GM21717 (cell line): ENCODE results near the gene NDUFA11.
"Not testable (repeated sequence)": the region's sequence is repeated elsewhere in the genome, so short reads cannot be mapped to it uniquely, and the experiment has no call there.

ENCODE experiments used
- ATAC-seq: cut with Tn5 transposase; IDR thresholded peaks from one replicate; pipeline ENCODE4 v1.9.1; 2021; ENCODE audit warnings: mild to moderate bottlenecking, moderate library complexity; ENCODE audit not compliant: unreplicated experiment

The NDUFA11 gene

GRCh38 chr19:5863030-5863665 is 40.4 kb downstream of the NDUFA11 start:
- no peak for ATAC-seq

GRCh38 chr19:5857203-5858081 is 46.1 kb downstream of the NDUFA11 start:
- ATAC-seq = no peak

DNA sequence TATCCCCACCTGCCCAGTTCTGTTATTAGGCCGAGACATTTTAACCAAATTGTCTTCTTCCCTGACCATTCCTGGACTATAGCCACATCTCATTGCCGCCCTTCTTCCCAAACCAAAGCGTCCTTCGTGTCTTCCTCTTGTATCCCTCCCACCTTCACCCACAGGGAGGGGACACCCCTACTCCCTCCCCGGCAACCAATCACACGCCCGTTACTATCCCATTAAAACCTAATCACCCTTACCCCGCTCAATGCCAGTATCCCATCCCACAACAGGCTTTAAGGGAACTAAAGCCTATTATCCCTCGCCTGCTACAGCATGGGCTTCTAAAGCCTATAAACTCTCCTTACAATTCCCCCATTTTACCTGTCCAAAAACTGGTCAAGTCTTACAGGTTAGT is 48.4 kb downstream of the NDUFA11 start:
- not testable (repeated sequence) for ATAC-seq

DNA sequence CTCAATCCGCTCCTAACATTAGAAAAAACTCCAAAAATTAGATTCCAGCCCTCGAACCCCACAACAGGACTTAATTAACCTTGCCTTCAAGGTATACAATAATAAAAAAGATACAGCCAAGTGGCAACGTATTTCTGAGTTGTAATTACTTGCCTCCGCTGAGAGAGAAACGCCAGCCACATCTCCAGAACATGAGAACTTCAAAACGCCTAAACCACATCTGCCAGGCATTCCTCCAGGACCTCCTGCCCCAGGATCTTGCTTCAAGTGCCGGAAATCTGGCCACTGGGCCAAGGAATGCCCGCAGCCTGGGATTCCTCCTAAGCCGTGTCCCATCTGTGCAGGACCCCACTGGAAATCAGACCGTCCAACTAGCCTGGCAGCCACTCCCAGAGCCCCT is 49.5 kb downstream of the NDUFA11 start:
- not testable (repeated sequence) for ATAC-seq

- ATAC-seq = no peak
These were observed 52.3 kb downstream of the NDUFA11 start, which contains the start of gene FUT3 for GRCh38 chr19:5851302-5851701. Gene FUT3, minus strand, starts transcription at chr19:5851449.

DNA sequence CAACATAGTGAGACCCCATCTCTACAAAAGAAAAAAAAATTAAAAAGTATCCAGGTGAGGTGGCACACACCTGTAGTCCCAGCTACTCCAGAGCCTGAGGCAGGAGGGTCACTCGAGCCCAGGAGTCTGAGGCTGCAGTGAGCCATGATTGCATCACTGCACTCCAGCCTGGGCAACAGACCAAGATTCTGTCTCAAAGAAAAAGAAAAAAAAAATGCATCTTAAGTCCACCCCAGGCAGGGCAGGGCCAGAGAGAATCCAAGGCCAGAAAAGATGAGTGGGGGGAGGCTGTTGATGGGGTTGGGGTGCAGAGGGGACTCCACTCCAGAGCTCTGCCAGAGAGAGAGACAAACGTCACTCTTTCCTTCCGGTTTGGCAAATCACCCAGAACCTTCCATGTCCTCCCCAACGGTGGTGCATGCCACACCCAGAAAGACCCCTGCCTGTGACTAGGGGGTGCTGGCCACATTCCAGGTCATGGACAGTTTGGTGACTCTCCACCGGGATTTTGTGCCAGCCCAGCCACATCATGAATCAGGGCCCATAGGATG is 52.8 kb downstream of the NDUFA11 start:
- ATAC-seq = no peak

DNA sequence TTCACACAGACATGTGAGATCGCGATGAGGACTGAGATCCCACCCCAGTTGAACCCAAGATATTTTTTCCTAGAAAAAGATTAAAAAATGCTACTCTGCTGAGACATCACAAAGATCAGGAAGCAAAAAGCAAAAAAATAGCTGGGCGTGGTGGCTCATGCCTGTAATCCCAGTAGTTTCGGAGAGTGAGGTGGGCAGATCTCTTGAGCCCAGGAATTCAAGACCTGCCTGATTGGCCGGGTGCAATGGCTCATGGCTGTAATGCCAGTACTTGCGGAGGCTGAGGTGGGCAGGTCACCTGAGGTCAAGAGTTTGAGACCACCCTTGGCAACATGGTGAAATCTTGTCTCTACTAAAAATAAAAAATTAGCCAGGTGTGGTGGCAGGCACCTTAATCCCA is 53.4 kb downstream of the NDUFA11 start:
- no peak for ATAC-seq

DNA sequence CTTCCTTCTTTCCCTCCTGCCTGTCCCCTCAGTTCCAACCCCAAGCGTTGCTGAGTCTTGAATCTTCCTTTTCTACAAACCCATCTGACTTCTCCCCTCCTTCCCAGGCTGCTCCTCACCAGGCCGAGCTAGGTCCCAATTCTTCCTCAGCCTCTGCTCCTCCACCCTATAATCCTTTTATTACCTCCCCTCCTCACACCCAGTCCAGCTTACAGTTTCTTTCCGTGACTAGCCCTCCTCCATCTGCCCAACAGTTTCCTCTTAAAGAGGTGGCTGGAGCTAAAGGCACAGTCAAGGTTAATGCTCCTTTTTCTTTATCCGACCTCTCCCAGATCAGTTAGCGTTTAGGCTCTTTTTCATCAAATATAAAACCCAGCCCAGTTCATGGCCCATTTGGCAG is 55.0 kb downstream of the NDUFA11 start:
- ATAC-seq = not testable (repeated sequence)

DNA sequence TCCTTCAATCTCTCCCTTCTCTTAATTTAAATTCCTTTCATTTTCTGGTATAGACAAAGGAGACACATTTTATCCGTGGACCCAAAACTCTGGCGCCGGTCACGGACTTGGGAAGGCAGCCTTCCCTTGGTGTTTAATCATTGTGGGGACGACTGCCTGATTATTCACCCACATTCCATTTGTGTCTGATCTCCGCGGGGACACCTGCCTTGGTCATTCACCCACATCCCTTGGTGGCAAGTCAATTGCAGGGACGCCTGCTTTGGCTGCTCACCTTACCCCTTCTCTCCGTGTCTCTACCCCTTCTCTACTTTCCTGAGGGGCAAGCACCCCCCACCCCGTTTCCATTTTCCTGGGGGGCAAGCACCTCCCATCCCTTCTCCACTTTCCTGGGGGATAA is 55.7 kb downstream of the NDUFA11 start:
- ATAC-seq = not testable (repeated sequence)
